Omental fat pad (tissue), 4 donors: Measurements from ENCODE around the gene EFNA1. TPM values are rescaled to one million over a fixed set of nuclear protein-coding genes. Genes with fewer than 3 reads are reported as not detected.
"Not testable (repeated sequence)": the region's sequence is repeated elsewhere in the genome, so short reads cannot be mapped to it uniquely, and the experiment has no call there.

Experiments
- ATAC-seq: fragments of 150-250 bp; one replicate; pipeline ENCODE4 v1.9.1; 2016; ENCODE audit warnings: mild to moderate bottlenecking, moderate library complexity; ENCODE audit not compliant: low FRiP score
- DNase-seq: peaks from one replicate; pipeline ENCODE4 v3.0.0-alpha.2; 2019; ENCODE audit warnings: low spot score
- total RNA-seq, 4 donors: library from RNA; depleted of rRNA; stranded (reverse); fragments of >200 nt; gene quantifications; one replicate each; pipeline ENCODE4 v1.1.0, GENCODE V29; 2016
- TF ChIP-seq, protein P1 (sequence below), 3 donors: fragments of 450-650 bp; IDR thresholded peaks; one replicate each; pipeline ENCODE4 v1.5.1; 2016 to 2017; ENCODE audit warnings: antibody characterized with exemption in 3 of 3, mild to moderate bottlenecking in 3 of 3, moderate library complexity in 2 of 3

The EFNA1 gene
- total RNA-seq, 4 donors from 2014 or later: 29.2 to 61.7 (median 56.7) TPM

DNA sequence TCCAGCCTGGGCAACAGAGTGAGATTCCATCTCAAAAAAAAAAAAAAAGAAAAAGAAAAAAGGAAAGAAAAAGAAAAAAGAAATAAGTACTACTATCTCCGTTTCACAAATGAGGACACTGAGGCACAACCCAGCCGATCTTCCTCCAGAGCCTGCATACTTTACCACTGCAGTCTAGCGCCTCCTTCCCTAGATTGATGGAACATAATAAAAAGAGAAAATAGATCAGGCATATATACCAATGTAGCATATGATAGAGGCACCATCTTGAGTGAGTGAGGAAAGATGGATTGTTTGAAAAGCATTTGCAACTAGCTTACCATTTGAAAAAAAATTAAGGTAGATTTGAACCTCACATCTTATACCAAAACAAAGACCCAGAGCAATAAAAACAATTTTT lies 17.8 kb downstream of the EFNA1 start:
- DNase-seq: no peak
- no peak for ATAC-seq
- TF ChIP-seq, protein P1, sequence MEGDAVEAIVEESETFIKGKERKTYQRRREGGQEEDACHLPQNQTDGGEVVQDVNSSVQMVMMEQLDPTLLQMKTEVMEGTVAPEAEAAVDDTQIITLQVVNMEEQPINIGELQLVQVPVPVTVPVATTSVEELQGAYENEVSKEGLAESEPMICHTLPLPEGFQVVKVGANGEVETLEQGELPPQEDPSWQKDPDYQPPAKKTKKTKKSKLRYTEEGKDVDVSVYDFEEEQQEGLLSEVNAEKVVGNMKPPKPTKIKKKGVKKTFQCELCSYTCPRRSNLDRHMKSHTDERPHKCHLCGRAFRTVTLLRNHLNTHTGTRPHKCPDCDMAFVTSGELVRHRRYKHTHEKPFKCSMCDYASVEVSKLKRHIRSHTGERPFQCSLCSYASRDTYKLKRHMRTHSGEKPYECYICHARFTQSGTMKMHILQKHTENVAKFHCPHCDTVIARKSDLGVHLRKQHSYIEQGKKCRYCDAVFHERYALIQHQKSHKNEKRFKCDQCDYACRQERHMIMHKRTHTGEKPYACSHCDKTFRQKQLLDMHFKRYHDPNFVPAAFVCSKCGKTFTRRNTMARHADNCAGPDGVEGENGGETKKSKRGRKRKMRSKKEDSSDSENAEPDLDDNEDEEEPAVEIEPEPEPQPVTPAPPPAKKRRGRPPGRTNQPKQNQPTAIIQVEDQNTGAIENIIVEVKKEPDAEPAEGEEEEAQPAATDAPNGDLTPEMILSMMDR (IDR thresholded peaks at IDR 0.05): no peak

DNA sequence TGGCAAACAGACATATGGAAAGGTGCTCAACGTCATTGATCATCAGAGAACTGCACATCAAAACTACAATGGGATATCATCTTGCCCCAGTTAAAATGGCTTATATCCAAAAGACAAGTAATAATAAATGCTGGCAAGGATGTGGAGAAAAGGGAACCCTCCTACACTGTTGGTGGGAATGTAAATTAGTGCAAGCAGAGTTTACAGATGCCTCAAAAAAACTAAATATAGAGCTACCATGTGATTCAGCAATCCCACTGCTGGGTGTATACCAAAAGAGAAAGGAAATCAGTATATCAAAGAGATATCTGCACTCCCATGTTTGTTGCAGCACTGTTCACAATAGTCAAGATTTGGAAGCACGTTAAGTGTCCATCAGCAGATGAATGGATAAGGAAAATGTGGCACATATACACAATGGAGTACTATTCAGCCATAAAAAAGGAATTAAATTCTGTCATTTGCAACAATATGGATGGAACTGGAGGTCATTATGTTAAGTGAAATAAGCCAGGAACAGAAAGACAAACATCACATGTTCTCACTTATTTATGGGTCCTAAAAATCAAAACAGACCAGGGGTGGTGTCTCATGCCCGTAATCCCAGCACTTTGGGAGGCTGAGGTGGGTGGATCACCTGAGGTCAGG lies 28.4 kb downstream of the EFNA1 start:
- not testable (repeated sequence) for ATAC-seq, DNase-seq

DNA sequence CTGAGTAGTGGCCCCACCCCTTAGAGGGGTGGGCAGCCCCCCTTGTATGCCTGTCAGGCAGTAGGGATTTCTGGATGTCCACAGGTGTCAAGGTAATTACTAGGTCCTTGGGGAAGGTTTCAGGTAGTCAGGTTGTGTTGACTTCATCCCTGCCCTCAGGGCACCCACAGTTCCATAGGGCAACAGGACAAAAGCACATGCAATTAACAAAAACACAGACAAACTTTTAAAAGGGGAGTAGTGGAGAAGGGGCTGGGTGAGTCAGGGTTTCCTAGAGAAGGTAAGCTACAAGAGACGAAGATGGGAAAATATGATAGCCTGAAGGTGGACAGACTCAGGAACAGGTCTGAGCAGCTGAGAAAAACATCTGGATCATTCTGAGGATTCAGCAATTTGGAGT lies 31.3 kb downstream of the EFNA1 start:
- DNase-seq (no peak), ATAC-seq (no peak)
- TF ChIP-seq, protein P1 (IDR thresholded peaks at IDR 0.05): no peak

DNA sequence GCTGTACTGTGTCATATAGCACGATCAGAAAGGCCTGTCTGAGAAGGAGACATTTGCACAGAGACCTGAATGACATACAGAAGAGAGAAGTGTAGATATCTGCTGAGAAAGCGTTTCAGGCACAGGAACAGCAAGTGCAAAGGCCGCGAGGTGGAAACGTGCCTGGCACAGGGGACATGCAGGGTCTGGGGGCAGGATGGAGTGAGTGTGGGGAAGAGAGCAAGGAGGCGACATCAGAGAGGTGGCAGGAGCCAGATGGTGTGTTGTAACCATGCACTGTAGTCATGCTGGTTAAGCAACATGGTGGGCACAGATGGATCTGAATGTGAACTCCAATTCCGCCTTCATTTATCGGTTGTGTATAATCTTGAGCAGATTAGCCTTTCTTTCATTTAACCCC lies 32.5 kb downstream of the EFNA1 start:
- ATAC-seq: no peak
- TF ChIP-seq, protein P1 (IDR thresholded peaks at IDR 0.05): no peak
- DNase-seq: no peak

DNA sequence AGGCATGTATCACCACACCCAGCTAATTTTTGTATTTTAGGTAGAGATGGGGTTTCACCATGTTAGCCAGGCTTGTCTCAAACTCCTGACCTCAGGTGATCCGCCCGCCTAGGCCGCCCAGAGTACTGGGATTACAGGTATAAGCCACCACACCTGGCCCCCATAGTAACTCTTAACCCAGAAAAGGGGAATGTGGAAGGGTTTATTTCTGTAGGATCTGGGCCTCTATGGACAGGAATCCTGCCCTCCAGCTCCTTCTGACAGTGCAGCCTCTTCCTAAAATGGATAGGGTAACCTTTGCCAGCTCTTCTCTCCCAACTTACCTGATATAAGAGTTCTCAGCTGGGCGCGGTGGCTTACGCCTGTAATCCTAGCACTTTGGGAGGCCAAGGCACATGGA lies 35.0 kb downstream of the EFNA1 start:
- ATAC-seq, DNase-seq: not testable (repeated sequence)

DNA sequence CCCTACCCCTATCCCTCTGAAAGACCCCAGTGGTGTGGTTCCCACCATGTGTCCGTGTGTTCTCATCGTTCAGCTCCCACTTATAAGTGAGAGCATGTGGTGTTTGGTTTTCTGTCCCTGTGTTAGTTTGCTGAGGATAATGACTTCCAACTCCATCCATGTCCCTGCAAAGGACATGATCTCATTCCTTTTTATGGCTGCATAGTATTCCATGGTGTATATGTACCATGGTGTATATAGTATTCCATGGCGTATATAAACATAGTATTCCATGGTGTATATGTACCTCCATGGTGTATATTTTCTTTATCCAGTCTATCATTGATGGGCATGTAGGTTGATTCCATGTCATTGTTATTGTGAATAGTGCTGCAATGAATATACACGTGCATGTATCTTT lies 36.1 kb downstream of the EFNA1 start:
- ATAC-seq, DNase-seq: not testable (repeated sequence)

DNA sequence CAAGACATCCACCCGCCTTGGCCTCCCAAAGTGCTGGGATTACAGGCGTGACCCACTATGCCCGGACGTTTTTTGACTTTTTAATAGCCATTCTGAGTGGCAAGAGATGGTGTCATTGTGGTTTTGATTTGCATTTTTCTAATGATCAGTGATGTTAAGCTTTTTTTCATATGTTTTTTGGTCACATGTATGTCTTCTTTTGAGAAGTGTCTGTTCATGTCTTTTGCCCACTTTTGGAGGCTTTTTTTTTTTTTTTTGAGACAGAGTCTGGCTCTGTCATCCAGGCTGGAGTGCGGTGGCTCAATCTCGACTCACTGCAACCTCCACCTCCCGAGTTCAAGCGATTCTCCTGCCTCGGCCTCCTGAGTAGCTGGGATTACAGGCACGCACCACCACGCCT lies 36.9 kb downstream of the EFNA1 start:
- ATAC-seq, DNase-seq: not testable (repeated sequence)

DNA sequence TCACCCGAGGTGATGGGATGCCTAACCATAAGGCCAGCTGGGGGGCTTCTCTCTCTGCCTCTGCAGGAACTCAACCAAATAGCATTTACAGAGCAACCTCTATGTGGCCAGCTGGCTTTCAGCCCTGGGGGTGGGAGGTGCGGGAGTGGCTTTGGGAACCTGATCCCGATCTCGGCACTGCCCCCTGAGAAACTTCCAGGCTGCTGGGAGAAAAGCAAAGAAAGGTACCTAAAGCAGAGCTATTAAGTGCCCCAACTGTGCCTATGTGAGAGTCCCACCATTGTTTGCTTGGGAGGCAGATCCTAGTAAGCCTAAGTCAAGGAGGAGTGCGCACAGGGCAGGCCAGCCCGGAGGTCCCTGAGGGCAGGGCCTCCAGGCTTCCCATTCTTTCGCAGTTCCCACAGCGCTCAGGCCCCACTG lies 38.4 kb downstream of the EFNA1 start:
- no peak for DNase-seq
- ATAC-seq: no peak
- TF ChIP-seq, protein P1 (IDR thresholded peaks at IDR 0.05): no peak

DNA sequence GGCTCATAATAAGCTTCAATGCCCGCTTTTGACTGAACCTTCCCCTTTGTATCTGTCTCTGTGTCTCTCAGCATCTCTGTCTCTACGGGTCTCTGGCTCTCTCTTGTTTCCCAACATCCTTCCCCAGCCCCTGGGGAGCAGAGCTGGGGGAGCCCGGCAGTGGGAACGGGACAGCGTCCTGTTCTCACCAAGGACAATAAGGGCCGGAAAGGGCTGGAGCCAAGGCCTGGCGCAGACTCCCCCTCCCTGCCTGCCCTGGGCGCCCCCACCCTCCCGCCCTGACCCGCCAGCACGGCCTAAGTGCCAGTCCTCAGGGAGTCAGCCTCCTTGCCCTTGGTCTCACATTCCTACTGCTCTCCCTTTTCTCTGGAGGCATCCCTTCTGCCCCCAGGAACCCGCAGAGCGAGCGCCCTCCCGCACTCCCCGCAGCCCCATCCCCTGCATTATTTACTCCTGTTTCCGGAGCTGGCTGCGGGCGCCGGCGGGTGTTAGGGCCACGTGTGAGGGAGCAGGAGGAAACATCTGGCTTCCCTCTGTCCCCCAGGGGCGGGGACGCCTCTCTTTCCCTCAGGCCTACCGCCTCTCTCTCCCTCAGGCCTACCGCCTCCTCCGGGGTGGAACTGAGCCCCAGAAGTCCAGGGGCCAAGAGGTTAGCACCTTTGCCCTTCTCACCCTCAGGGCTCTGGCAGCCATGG lies 38.9 kb downstream of the EFNA1 start:
- no peak for DNase-seq
- no peak for ATAC-seq
- TF ChIP-seq, protein P1 (IDR thresholded peaks at IDR 0.05): no peak
